ENCODE measurements around the gene COL27A1.

The COL27A1 gene

DNA sequence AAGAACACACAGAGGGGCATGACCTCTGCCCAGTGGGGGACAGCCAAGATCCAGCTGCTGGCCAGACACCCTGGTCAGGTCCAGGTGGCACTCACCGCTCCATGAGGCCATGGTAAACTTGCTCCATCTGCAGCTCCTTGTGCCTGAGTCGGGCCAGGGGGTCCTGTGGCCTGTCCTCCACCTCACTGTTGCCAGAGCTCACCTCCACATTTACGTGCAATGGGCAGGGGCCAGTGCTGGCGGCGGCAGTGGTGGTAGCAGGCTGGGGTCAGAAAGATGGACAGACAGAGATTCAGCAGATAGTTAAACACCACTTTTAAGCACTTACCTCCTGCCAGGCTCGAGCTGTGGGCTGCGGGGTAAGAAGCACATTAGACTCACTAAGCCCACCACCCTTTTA lies 204.5 kb downstream of the COL27A1 start:
- DNase-seq (ENCODE audit: low read depth in 2 of 2): no peak

DNA sequence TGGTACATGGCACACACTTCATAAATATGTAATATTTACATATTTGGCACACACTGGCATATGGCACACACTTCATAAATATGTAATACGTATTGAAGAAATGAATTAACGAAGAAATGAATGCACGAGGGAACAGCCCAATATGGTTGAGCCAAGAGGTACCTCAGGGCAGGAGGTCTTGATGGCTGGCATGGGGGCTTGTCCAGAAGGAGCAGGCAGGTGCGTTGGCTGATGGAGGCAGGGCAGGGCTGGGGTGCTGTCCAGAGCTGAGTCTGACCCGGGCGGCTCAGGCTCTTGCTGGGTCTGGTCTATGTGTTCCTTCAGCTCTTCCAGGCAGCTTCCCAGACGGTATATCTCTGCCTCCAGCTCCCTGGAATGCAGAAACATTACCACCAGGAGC lies 206.2 kb downstream of the COL27A1 start:
- no peak for DNase-seq (ENCODE audit: low read depth in 2 of 2)

All from stimulated activated CD4-positive, alpha-beta T cell treated with anti-CD3 and anti-CD28 coated beads, Interleukin-12 subunit alpha, Interleukin-12 subunit beta, amount 100 ng/mL, for 24 hours (primary cell).